ENCODE results near the gene SFSWAP.

SFSWAP gene

GRCh38 chr12:131836714-131837397, 126.0 kb downstream of the SFSWAP start:
- DNase-seq = no peak

- no peak for DNase-seq
Observed at GRCh38 chr12:131840643-131841416, 129.9 kb downstream of the SFSWAP start.

DNA sequence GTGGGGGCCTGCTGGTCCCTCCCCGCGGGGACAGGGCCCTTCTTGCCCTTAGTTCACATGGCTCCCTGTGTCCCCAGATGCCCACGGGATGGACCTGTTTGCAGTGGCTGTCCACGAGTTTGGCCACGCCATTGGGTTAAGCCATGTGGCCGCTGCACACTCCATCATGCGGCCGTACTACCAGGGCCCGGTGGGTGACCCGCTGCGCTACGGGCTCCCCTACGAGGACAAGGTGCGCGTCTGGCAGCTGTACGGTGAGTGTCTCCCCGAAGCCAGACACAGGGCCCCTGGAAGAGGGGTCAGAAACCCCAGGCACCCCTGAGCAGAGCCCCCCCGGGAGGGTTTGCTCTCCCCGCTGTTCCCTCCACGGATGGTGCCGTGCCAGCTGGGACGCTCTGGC, 130.7 kb downstream of the SFSWAP start:
- DNase-seq = no peak

DNA sequence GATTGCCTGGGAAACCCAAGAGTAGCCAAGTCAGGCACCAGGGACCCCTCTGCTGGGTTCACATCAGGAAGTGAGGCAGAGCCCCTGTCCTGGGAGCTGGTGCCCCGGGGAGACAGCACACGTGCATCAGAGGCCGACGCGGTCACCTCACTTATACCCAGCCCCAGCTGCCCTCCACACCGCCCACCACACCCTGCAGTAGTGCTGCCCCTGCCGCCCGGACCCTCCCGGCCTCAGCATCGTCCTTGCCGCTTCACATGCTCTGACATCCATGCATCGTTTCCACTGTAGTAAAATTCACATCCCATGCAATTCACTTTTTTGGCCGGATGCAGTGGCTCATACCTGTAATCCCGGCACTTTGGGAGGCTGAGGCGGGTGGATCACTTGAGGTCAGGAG, 131.3 kb downstream of the SFSWAP start:
- no peak for DNase-seq

GRCh38 chr12:131843527-131843926, 132.6 kb downstream of the SFSWAP start:
- DNase-seq = no peak

- no peak for DNase-seq
Observed at GRCh38 chr12:131844140-131844539, 133.2 kb downstream of the SFSWAP start.

DNA sequence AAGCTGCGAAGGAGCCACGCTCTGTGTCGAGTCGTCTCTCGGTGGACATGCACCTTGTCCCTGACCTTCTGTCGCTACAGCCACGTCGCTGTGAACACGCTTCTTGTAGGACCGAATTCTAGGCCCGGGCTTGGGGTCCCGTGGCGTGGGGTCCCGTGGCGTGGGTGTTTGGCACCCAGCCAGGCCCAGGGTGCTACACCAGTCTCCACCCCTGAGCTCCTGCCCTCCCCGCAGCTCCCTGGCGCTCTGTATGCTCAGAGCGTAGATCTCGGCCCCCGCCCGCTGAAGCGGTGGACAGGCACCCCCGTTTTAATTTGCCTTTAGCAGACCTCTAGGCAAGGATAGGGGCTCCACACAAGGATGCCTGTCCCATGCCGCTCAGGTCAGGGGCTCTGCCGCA, 133.8 kb downstream of the SFSWAP start:
- DNase-seq = no peak

DNA sequence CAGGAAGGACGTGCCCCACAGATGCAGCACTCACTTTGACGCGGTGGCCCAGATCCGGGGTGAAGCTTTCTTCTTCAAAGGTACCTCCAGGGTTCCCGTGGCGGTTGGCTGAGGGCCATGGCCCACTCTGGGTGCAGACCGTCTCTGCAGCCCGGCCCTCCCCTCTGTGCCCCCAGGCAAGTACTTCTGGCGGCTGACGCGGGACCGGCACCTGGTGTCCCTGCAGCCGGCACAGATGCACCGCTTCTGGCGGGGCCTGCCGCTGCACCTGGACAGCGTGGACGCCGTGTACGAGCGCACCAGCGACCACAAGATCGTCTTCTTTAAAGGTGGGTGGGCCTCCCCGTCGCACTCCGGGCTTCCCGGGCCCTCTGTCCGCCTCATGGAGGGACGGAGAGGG, 134.2 kb downstream of the SFSWAP start:
- no peak for DNase-seq

GRCh38 chr12:131847456-131847855, 136.6 kb downstream of the SFSWAP start:
- DNase-seq = no peak

- DNase-seq = no peak
Observed at GRCh38 chr12:131848753-131849152, 137.9 kb downstream of the SFSWAP start.
